Ishikawa (cell line): Measurements from ENCODE around the gene ZNF280C.

ENCODE experiments used
- CEBPB ChIP-seq: IDR thresholded peaks from 2 replicates; pipeline ENCODE4 v1.6.1; 2012
- CREB1 ChIP-seq: IDR thresholded peaks from 2 replicates; pipeline ENCODE4 v1.6.1; 2012; ENCODE audit warnings: low read depth
- EGR1 ChIP-seq: IDR thresholded peaks from 2 replicates; pipeline ENCODE4 v1.6.1; 2012
- EP300 ChIP-seq: IDR thresholded peaks from 2 replicates; pipeline ENCODE4 v1.6.1; 2012; ENCODE audit warnings: borderline replicate concordance
- FOXM1 ChIP-seq: IDR thresholded peaks from 2 replicates; pipeline ENCODE4 v1.6.1; 2012; ENCODE audit warnings: low read depth, borderline replicate concordance
- NFIC ChIP-seq: IDR thresholded peaks from 2 replicates; pipeline ENCODE4 v1.6.1; 2012
- RAD21 ChIP-seq: IDR thresholded peaks from 2 replicates; pipeline ENCODE4 v1.6.1; 2012; ENCODE audit warnings: low read depth
- TAF1 ChIP-seq: IDR thresholded peaks from 2 replicates; pipeline ENCODE4 v1.6.1; 2012; ENCODE audit warnings: low read depth, mild to moderate bottlenecking
- TCF12 ChIP-seq: IDR thresholded peaks from 2 replicates; pipeline ENCODE4 v1.6.1; 2012; ENCODE audit warnings: low read depth
- TEAD4 ChIP-seq: IDR thresholded peaks from 2 replicates; pipeline ENCODE4 v1.6.1; 2012
- YY1 ChIP-seq: IDR thresholded peaks from 2 replicates; pipeline ENCODE4 v1.6.1; 2012; ENCODE audit warnings: low read depth
- ZBTB7A ChIP-seq: IDR thresholded peaks from 2 replicates; pipeline ENCODE4 v1.6.1; 2012; ENCODE audit warnings: low read depth
- TF ChIP-seq, protein P1 (sequence below): IDR thresholded peaks from 2 replicates; pipeline ENCODE4 v1.6.1; 2012
- TF ChIP-seq, protein P2 (sequence below): IDR thresholded peaks from 2 replicates; pipeline ENCODE4 v1.6.1; 2012
- TF ChIP-seq, protein P3 (sequence below): IDR thresholded peaks from 2 replicates; pipeline ENCODE4 v1.6.1; 2012; ENCODE audit warnings: low read depth, mild to moderate bottlenecking

Gene ZNF280C, protein sequence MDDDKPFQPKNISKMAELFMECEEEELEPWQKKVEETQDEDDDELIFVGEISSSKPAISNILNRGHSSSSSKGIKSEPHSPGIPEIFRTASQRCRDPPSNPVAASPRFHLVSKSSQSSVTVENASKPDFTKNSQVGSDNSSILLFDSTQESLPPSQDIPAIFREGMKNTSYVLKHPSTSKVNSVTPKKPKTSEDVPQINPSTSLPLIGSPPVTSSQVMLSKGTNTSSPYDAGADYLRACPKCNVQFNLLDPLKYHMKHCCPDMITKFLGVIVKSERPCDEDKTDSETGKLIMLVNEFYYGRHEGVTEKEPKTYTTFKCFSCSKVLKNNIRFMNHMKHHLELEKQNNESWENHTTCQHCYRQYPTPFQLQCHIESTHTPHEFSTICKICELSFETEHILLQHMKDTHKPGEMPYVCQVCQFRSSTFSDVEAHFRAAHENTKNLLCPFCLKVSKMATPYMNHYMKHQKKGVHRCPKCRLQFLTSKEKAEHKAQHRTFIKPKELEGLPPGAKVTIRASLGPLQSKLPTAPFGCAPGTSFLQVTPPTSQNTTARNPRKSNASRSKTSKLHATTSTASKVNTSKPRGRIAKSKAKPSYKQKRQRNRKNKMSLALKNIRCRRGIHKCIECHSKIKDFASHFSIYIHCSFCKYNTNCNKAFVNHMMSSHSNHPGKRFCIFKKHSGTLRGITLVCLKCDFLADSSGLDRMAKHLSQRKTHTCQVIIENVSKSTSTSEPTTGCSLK

DNA sequence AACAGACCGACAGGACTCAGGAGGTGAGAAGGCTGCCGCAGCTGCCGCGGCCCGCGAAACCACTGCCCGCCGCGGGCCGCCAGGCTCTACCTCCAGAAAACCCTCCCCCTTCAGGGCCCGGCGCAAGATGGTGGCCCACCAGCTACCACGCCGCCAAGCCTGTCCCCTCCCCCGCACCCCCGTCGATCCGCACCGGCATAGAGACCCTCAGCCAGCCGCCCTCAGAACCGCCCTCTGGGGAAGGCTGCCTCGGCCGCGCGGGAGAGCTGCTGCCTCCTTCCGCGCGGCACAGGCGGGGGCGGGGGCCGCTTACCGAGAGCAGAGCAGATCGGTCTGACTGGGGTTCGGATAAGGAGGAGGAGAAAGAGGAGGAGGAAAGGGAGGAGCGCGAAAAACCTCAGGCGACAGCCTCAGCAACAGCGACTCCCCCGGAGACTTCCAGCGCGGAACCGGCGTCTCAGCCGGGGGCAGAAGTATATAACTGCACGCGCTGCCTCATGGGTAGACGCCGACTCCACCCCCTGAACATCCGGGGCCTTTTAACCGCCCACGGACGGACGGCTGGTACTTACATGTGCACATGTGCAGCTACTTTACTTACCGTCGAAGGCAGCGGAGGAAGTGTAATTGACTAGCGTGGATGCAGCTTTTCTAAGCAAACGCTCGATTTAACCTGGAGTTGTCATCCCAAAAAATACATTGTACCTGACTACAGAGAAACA is at the start of gene ZNF280C:
ZNF280C (minus strand) TSS at position 451 of the 722 bp plus-strand sequence. CDS start 8,450 bp downstream, outside the sequence.
- TF ChIP-seq EP300 = no peak
- TF ChIP-seq RAD21 = no peak
- TF ChIP-seq TEAD4 = no peak; the same call in 1 of the 2 replicates
- no peak for TF ChIP-seq NFIC
- peak; percentile 68 for TF ChIP-seq EGR1
- no peak for TF ChIP-seq TCF12
- TF ChIP-seq, protein P1, sequence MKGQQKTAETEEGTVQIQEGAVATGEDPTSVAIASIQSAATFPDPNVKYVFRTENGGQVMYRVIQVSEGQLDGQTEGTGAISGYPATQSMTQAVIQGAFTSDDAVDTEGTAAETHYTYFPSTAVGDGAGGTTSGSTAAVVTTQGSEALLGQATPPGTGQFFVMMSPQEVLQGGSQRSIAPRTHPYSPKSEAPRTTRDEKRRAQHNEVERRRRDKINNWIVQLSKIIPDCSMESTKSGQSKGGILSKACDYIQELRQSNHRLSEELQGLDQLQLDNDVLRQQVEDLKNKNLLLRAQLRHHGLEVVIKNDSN = no peak
- no peak for TF ChIP-seq CREB1
- TF ChIP-seq, protein P2, sequence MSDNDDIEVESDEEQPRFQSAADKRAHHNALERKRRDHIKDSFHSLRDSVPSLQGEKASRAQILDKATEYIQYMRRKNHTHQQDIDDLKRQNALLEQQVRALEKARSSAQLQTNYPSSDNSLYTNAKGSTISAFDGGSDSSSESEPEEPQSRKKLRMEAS = peak; percentile 99
- TF ChIP-seq CEBPB = no peak
- no peak for TF ChIP-seq FOXM1
- TF ChIP-seq ZBTB7A = 0 out of 2 replicates have a peak, but pooled peaks have one; percentile 52
- no peak; the same call in none of the 2 replicates for TF ChIP-seq TAF1
- TF ChIP-seq YY1 = peak; percentile 25; the same call in 1 of the 2 replicates
- TF ChIP-seq, protein P3, sequence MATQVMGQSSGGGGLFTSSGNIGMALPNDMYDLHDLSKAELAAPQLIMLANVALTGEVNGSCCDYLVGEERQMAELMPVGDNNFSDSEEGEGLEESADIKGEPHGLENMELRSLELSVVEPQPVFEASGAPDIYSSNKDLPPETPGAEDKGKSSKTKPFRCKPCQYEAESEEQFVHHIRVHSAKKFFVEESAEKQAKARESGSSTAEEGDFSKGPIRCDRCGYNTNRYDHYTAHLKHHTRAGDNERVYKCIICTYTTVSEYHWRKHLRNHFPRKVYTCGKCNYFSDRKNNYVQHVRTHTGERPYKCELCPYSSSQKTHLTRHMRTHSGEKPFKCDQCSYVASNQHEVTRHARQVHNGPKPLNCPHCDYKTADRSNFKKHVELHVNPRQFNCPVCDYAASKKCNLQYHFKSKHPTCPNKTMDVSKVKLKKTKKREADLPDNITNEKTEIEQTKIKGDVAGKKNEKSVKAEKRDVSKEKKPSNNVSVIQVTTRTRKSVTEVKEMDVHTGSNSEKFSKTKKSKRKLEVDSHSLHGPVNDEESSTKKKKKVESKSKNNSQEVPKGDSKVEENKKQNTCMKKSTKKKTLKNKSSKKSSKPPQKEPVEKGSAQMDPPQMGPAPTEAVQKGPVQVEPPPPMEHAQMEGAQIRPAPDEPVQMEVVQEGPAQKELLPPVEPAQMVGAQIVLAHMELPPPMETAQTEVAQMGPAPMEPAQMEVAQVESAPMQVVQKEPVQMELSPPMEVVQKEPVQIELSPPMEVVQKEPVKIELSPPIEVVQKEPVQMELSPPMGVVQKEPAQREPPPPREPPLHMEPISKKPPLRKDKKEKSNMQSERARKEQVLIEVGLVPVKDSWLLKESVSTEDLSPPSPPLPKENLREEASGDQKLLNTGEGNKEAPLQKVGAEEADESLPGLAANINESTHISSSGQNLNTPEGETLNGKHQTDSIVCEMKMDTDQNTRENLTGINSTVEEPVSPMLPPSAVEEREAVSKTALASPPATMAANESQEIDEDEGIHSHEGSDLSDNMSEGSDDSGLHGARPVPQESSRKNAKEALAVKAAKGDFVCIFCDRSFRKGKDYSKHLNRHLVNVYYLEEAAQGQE = no peak

DNA sequence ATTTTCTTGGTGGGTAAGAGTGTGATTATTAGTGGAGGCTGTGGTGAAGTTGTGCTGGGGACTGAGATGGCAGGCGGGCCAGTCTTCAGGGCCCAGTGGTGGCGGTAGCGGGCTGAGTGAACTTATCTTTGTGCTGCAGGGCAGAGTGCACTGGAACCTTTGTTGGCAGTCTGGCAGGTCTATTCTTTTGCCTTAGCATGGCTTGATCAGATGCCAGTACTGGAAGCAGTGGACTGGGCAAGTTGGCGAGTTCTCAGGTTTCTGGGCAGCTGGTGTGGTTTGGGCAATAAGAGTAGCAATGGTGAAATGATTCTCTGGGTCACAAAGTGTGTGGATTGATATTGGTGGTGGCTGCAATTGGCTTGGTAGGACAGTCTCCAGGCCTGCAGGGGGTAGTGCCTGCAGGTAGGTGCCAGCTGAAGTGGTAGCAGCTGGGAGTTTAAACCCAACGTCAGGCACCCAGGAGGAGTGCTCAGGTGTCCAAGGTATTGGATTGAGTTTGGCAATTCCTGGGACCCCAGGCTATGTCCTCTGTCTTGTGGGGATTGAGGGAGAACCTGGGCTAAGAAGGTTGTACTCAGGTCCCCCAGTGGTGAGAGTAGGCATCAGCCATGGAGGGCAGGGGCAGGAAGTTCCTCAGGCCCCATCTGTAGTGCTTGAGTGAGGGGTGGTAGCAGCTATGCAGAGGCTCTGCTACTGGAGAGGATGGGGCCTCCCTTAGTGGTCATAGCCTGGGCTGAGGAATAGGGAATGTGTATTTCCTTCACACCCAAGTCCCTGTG is 36.1 kb upstream of the ZNF280C start:
- TF ChIP-seq, protein P3 = no peak
- TF ChIP-seq NFIC (no peak), CREB1 (no peak), FOXM1 (no peak), EGR1 (no peak), RAD21 (no peak), TCF12 (no peak), CEBPB (no peak)
- TF ChIP-seq, protein P1 = no peak
- TF ChIP-seq, protein P2 = no peak

DNA sequence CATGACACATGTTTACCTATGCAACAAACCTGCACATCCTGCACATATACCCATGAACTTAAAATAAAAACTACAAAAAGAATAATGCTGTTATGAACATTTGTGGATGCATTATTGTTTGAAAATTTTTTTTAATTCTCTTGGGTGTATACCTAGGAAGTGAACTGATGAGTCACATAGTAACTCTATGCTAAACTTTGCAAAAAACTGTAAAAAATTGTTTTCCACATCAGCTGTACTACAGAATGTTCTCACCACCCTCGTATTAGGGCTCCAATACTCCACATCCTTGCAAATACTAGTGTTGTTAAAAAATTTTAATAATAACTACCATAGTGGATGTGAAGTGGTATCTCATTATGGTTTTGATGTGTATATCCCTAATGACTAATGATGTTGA is 33.3 kb upstream of the ZNF280C start:
- TF ChIP-seq ZBTB7A = no peak
- TF ChIP-seq, protein P3 = no peak
- TF ChIP-seq RAD21 = no peak
- no peak for TF ChIP-seq CEBPB
- TF ChIP-seq, protein P1 = no peak
- TF ChIP-seq TCF12 = no peak
- no peak for TF ChIP-seq EP300
- TF ChIP-seq CREB1 = no peak
- TF ChIP-seq YY1 = no peak
- no peak for TF ChIP-seq TAF1
- TF ChIP-seq TEAD4 = no peak
